GM18858 (cell line): ENCODE results near the gene ELAVL3.
"Not testable (repeated sequence)": the region's sequence is repeated elsewhere in the genome, so short reads cannot be mapped to it uniquely, and the experiment has no call there.

Experiments used
- ATAC-seq: cut with Tn5 transposase; IDR thresholded peaks from one replicate; pipeline ENCODE4 v1.9.1; 2021; ENCODE audit not compliant: unreplicated experiment

ELAVL3 gene

DNA sequence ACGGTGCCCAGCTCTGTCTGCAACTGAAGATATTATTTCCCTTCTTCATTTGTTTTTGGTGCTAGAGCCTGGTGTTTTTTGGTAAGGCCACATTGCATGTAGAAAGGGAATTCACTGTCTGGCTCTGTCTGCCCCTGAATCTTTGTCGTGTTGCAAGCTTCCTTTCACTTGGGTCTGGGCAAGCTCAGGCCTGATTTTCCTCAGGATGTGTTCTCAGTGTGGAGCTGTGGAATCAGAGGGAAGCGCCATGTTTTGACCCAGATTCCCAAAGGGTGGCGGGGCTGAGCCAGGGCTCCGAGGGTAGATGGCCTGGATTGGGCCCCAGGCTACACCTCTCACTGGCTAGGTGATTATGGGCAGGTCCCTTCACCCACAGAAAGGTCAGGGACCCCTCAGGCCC is 36.8 kb downstream of the ELAVL3 start:
- no peak for ATAC-seq

GRCh38 chr19:11437955-11438354 is 42.9 kb downstream of the ELAVL3 start:
- ATAC-seq = no peak

GRCh38 chr19:11435833-11436313 is 45.0 kb downstream of the ELAVL3 start:
- no peak for ATAC-seq

- ATAC-seq = peak; percentile 84
Measured at GRCh38 chr19:11435057-11435832, 45.6 kb downstream of the ELAVL3 start, which contains the start of the genes ODAD3 and PRKCSH. TSS of gene ODAD3 (minus strand) at chr19:11435121. CDS start at chr19:11435016, 105 bp downstream. TSS of gene PRKCSH (plus strand) at chr19:11435635. CDS start at chr19:11436118, 483 bp downstream.

GRCh38 chr19:11434703-11435056 is 46.2 kb downstream of the ELAVL3 start:
- ATAC-seq = no peak

- ATAC-seq = not testable (repeated sequence)
Measured at GRCh38 chr19:11433526-11433925, 47.3 kb downstream of the ELAVL3 start.

- no peak for ATAC-seq
Measured at GRCh38 chr19:11426656-11427055, 54.2 kb downstream of the ELAVL3 start.

DNA sequence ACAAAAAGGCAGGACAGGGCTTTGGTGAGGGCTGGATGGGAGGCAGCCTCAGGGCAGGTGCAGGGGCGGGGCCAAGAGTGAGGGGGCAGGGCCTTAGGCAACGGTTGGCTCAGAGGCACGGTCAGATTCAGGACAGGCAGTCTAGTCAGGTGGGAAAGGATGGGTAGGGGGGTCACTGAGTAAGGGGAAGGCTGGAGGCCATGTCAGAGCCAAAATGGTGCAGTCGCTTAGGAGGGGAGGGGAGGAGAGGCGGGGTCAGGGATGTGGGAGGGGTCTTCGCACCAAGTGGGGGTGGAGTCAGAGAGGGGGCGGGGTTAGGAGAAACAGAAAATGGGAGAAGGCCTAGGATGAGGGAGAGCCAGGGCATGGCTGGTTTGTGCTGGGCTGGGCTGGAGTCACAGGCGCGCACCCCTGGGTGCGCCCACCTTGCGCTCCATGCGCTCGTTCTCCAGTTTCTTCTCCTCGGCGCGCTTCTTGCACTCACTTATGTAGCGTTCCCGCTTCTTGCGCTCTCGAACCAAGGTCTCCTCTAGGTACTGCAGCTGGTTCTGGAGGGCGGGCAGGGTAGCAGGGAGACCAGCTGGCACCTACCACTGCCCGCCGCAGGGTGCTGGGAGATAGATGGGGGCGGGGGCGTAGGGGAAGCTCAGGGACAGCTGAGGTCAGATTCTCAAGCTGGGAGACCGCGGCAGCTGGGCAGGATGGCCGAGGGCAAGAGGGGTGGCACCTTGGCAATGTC is 55.0 kb downstream of the ELAVL3 start:
- ATAC-seq = no peak

DNA sequence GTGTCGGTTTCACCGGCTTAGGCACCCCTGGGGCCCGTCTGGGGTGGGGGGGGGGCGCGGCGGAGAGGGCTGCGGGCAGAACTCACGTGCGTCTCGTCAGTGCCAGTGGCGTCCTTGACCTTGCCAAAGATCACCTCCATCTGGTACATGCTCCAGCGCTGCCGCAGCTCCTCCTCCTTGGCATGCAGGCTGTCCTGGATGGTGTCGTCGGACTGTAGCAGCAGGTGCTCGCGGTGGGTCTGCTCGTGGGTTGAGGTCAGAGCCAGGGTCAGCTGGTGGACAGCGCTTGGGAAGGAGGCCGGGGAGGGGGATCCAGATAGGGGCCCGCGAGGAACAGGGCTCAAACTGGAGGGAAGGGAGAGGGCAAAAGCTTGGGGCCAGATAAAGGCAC is 57.1 kb downstream of the ELAVL3 start:
- ATAC-seq = no peak

DNA sequence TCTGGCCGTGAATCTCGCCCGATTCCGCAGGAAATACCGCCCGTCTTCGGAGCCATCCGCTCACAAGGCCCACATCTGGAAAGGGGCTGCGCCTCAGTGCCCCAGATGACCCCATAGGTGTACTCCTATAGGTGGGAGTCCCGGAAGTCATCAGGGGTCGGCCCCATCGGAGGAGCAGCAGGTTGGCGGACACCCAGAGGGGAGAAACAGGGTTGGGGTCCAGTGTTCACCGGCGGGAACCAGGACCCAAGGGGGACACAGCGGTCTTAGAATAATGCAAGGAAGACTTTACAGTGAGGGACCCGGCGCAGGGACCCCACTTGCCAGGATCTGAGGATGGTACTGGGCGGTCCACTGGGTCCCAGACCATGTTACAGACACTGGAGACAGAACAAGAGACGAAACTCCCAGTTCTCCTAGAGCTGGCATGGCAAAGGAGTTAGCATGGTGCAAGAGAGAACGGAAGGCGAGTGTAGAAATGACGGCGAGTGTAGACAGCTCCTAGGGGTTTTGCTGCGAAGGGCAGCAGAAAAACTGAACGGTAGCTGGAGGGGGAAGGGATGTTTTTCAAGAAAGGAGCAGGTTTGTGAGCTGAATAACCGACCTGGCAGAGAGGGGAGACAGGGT is 57.6 kb downstream of the ELAVL3 start:
- ATAC-seq = no peak

GRCh38 chr19:11422163-11423065 is 58.4 kb downstream of the ELAVL3 start:
- no peak for ATAC-seq

DNA sequence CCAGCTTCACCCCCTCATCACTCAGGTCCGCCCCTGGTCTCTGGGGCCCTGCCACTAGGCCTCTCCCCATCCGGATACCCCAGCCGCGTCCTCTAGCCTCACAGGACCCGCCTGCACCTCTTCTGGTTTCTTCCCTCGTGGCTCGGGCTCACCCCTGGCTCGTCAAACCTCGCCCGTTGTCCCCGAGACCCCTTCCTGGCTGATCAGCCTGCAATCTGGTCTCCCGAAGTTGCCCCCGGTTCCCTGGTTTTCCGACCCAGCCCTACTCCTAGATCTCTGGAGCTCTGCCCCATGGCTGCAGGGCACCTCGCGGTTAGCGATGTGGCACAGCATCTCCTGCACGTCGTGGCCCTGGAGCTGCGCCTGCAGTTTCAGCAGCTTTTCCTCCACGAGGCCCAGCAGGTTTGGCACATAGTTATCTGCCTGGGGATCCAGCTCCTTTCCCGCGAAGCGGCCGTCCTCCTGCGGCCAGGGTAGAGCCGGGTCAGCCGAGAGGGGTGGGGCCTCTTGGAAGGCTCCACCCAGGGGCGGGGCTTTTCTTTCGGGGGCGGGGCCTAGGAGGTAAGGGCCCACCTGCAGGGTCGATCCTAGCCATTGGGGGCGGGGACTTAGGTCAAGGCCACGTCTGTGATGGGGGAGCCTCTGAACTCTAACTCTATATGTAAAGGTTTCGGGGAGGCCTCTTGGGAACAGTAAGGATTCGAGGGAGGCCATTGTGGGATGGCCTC is 59.3 kb downstream of the ELAVL3 start:
- ATAC-seq = no peak

DNA sequence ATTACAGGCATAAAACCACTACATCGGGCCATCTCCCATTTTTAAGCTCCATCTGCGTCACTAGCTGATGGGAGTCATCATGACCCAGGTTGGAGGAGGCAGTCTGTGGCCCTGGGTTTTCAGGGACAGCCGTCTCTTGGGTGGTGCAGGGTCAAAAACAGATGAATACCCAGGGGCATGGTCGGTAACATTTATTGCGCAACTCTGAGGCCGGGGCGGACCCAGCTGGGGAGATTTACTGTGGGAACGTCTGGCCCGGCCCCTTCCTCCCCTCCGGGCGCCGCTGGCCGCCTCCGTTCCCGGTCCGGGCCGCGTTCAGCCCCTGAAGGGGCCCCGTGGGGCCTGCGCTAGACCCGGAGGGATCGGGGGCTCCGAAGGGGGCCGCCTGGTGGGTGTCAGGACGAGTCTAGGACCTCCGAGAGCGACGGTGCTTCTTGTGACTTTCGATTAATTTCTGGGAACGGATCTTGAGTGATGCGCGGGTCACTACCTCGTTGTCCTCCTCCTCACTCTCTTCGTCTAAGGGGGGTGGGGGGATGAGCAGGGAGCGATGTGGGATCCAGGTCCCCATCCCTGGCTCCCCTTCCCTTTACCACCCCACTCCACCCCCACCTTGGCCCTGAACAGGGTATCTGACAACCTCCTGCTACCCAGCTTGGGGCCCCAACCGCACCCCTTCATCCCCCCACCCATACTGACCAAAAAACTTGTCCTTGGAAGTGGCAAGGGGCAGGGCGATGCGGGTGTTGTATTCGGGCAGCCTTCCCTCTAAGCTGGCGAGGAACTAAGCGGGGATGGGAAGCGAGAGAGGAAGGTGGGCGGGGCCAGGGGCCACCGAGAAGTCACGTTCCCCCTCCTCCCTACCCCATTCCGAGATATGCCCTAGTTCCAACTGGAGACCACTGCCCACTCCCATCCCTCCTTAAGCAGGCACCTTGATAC is 60.1 kb downstream of the ELAVL3 start:
- no peak for ATAC-seq

DNA sequence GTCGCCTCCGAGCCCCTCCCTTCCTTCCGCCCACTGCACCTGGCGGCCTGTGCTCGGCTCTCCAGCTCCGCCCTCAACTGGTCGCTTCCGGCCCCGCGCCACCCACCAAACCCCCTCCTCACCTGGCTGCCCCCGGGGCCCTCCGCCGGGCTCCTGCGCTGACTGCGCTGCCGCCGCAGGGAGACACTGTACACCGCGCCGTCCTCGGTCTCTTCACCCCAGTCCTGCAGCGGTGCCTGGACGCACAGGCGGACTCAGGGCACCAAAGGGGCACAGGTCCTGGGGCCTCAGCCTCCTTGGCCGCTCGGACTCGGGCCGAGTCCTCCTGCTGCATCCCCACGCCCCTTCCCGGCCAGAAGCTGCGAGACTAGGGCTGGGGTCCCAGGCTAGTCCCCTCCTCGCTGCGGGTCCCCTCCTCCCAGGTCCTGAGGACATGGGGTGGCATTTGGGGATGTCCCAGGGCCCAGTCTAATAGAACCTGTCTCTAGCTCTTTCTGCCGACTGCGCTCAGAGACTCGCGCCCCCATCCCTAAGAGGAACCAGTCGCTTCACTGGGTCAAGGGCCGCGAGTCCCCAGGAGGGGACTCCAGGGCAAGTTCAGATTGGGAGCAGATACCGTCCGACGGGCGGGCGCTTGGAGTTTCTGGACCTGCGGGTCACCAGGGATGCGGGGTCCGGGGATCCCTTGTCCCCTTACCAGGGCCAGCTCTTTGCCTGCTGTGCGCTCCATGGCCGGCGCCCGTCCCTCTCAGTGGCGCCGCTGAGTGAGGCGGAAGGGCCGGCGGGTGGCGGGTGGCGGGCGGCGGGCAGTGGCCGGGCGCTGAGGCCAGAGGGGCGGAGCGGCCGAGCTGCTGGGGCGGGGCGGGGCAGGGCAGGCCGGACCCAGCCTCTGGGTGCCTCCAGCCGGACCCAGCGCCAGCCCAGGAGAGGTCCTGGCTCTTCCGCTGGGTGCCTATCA is 62.0 kb downstream of the ELAVL3 start, which contains the start of gene RGL3:
Gene RGL3 (minus strand): TSS at position 766 of the 958 bp plus-strand sequence. CDS start 36 bp downstream, at position 730.
- no peak for ATAC-seq

DNA sequence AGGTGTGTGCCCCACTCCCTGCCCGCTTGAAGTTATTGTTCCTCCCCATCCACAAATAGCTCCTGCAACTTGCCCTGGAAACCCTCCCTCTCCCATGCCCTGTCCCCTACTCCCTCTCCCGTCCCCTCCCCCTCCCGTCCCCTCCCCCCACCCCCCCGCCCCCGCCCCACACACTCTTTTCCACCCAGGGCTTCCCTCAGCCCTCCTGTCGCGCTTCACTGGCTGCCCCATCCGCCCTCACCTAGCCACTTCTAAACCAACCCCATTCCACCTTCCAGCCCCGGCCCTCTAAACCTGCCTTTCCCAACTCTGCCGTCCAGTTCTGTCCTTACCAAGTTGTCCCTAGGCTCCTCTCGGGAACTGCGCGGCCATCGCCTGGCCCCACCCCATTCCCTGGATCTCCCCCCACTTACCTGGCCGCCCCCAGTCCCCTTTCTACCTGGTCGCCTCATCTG is 62.7 kb downstream of the ELAVL3 start:
- ATAC-seq = no peak

- ATAC-seq = no peak
Measured at GRCh38 chr19:11416346-11417052, 64.3 kb downstream of the ELAVL3 start.

- no peak for ATAC-seq
Measured at GRCh38 chr19:11414544-11414943, 66.3 kb downstream of the ELAVL3 start.
